Testis (tissue), 3 donors: Measurements from ENCODE around the gene RIPOR3. TPM values are rescaled to one million over a fixed set of nuclear protein-coding genes. Genes with fewer than 3 reads are reported as not detected.

Source experiments
- DNase-seq: peaks from one replicate; pipeline ENCODE4 v3.0.0-alpha.2; 2019
- H3K27ac ChIP-seq, 2 donors: fragments of 200-600 bp; sonication (generic); one replicate each; pipeline ENCODE4 v1.5.1; 2019
- H3K27me3 ChIP-seq: fragments of 200-600 bp; sonication (generic); one replicate; pipeline ENCODE4 v1.5.1; 2019
- H3K36me3 ChIP-seq: fragments of 200-600 bp; sonication (generic); one replicate; pipeline ENCODE4 v1.5.1; 2017; ENCODE audit warnings: low read depth; ENCODE audit errors: missing control alignments
- H3K4me1 ChIP-seq: fragments of 200-600 bp; sonication (generic); one replicate; pipeline ENCODE4 v1.5.1; 2019
- H3K4me3 ChIP-seq, 2 donors: fragments of 200-600 bp; sonication (generic); one replicate each; pipeline ENCODE4 v1.5.1; 2017 to 2019
- H3K9me3 ChIP-seq: fragments of 200-600 bp; sonication (generic); one replicate; pipeline ENCODE4 v1.5.1; 2017
- POLR2A ChIP-seq: fragments of 450-650 bp; IDR thresholded peaks from one replicate; pipeline ENCODE4 v1.6.1; 2017; ENCODE audit warnings: antibody characterized with exemption, mild to moderate bottlenecking, moderate library complexity
- WGBS, 2 donors: methylation state at CpG; one replicate each; pipeline ENCODE4 v1.1.5; 2018; 5-methylcytosine and 5-hydroxymethylcytosine counted together
- intact Hi-C: fragments of 100-400 bp; cut with DNase I; formaldehyde crosslinking; loops from one replicate; pipeline ENCODE4 v1.15.1; 2023; ENCODE audit warnings: low total_unique reads
- polyA plus RNA-seq: library from polyadenylated mRNA; stranded (reverse); fragments of 350-450 nt; fragmentation: Illumina TruSeq; extraction: RNeasy Lipid Tissue Mini Kit (QIAGEN cat#74804); gene quantifications from one replicate; pipeline ENCODE4 v1.2.3, GENCODE V29; 2014; ENCODE audit warnings: low read depth, low replicate concordance; ENCODE audit not compliant: insufficient read depth
- total RNA-seq, 2 donors: library from RNA; depleted of rRNA; stranded (reverse); fragments of >200 nt; gene quantifications; one replicate each; pipeline ENCODE4 v1.2.3, GENCODE V29; 2016
- TF ChIP-seq, protein P1 (sequence below), 3 experiments: fragments of 450-650 bp in 2 of 3; fragments of 200-600 bp in 1 of 3; sonication (generic) in 1 of 3; IDR thresholded peaks; one replicate each; pipeline ENCODE4 v1.5.1; 2016 to 2019; ENCODE audit warnings: antibody characterized with exemption in 3 of 3, mild to moderate bottlenecking in 2 of 3, moderate library complexity in 1 of 3

Gene RIPOR3
- total and polyA plus RNA-seq, 3 donors from 2014 or later, result 11.3 to 26.9 (median 22.1) TPM

DNA sequence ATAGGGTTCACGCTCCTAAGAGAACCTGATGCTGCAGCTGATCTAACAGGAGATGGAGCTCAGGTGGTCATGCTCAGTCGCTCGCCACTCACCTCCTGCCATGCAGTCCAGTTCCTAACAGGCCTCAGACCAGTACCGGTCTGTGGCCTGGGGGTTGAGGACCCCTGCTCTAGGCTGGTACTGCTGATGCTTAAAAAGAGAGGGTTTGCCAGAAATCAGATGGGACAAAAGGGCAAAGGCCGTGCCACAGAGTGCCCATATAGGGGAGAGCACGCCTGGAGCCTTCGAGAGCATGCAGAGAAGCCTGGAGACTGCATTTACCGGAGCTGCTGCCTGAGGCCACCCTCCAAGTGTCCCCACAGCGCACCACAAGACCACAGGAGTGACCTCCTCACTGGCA, 105.7 kb downstream of the RIPOR3 start:
- no peak for DNase-seq
- no peak for TF ChIP-seq POLR2A
- TF ChIP-seq, protein P1, sequence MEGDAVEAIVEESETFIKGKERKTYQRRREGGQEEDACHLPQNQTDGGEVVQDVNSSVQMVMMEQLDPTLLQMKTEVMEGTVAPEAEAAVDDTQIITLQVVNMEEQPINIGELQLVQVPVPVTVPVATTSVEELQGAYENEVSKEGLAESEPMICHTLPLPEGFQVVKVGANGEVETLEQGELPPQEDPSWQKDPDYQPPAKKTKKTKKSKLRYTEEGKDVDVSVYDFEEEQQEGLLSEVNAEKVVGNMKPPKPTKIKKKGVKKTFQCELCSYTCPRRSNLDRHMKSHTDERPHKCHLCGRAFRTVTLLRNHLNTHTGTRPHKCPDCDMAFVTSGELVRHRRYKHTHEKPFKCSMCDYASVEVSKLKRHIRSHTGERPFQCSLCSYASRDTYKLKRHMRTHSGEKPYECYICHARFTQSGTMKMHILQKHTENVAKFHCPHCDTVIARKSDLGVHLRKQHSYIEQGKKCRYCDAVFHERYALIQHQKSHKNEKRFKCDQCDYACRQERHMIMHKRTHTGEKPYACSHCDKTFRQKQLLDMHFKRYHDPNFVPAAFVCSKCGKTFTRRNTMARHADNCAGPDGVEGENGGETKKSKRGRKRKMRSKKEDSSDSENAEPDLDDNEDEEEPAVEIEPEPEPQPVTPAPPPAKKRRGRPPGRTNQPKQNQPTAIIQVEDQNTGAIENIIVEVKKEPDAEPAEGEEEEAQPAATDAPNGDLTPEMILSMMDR (IDR thresholded peaks at IDR 0.05), result no peak
- WGBS, 2 donors, result 88 to 94% methylated on average over 9 of the region's 9 CpGs
- intact Hi-C loops, result no loop called here
- H3K27ac ChIP-seq, result no peak overlapping the region
- H3K4me3 ChIP-seq, result no peak overlapping the region
- no peaks in the 10 kb centered on the region for H3K4me1 ChIP-seq
- no peaks in the 10 kb centered on the region for H3K36me3 ChIP-seq
- no peaks in the 10 kb centered on the region for H3K9me3 ChIP-seq
- no peaks in the 10 kb centered on the region for H3K27me3 ChIP-seq

DNA sequence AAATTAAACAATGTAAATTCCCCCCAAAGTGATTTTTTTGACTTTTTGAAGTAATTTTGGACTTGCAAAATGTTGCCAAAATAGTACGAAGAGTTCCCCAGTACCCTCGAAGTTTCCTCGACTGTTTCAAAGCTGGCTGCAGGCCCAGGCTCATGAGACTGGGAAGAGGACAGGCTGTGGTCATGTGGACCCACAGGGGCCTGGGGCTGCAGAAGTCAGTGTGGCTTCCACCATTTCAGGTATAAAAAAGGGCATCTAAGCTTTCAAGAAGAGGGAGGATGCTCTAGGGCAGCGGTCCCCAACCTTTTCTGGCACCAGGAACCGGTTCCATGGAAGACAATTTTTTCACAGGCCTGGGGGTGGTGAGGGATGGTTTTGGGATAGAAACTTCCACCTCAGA, 106.1 kb downstream of the RIPOR3 start:
- DNase-seq, result no peak
- Histone ChIP-seq H3K36me3 (no peaks in the 10 kb centered on the region), H3K27ac (no peak overlapping the region), H3K4me3 (no peak overlapping the region), H3K9me3 (no peaks in the 10 kb centered on the region), H3K4me1 (no peaks in the 10 kb centered on the region), H3K27me3 (no peaks in the 10 kb centered on the region)
- 58 to 60% methylated on average over 5 of the region's 5 CpGs for WGBS, 2 donors
- intact Hi-C loops, result no loop called here
- TF ChIP-seq, protein P1 (IDR thresholded peaks at IDR 0.05), result no peak
- TF ChIP-seq POLR2A, result no peak

DNA sequence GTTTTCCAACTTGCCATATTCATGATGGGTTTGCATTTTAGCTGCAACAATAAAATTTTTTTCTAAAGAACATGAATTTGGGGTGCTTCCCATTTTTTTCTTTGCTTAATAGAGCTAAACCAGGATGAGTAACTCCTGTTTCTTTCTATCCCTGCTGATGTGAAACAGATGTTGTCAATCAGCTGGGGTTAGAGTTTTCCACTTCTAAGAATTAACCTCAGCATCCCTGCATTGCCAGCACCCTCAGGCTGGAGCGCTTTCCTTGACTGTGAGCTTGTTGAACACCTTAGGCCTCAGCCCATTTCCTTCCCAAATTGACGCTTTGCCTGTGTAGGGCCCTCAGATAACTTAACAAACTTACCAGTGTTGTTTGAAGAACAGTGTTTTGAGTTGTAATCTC, 106.7 kb downstream of the RIPOR3 start:
- intact Hi-C loops, result no loop called here
- H3K36me3 ChIP-seq, result no peaks in the 10 kb centered on the region

DNA sequence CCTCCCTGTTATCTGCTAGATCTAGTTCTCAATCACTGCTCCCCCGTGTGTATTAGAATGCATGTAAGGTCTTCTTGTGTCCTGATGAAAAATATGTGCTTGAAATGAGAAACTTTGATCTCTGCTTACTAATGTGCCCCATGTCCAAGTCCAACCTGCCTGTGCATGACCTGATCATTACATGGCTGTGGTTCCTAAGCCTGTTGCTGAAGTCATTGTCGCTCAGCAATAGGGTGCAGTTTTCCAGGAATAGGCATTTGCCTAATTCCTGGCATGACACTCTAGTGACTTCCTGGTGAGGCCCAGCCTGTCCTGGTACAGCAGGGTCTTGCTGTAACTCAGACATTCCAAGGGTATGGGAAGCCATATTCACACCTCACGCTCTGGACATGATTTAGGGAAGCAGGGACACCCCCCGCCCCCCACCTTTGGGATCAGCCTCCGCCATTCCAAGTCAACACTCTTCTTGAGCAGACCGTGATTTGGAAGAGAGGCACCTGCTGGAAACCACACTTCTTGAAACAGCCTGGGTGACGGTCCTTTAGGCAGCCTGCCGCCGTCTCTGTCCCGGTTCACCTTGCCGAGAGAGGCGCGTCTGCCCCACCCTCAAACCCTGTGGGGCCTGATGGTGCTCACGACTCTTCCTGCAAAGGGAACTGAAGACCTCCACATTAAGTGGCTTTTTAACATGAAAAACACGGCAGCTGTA, 107.7 kb downstream of the RIPOR3 start:
- no peaks in the 10 kb centered on the region for H3K36me3 ChIP-seq
- intact Hi-C loops, result no loop called here
- TF ChIP-seq, protein P1 (IDR thresholded peaks at IDR 0.05), result no peak
- no peak for TF ChIP-seq POLR2A

More for the DNA sequence above, 106.7 kb downstream of the RIPOR3 start:
- no peaks in the 10 kb centered on the region for H3K9me3 ChIP-seq
- TF ChIP-seq, protein P1 (IDR thresholded peaks at IDR 0.05), result no peak
- TF ChIP-seq POLR2A, result no peak
- H3K27me3 ChIP-seq, result no peaks in the 10 kb centered on the region
- H3K27ac ChIP-seq, result no peak overlapping the region
- no peaks in the 10 kb centered on the region for H3K4me1 ChIP-seq
- no peak overlapping the region for H3K4me3 ChIP-seq
- no peak for DNase-seq
- 88 to 91% methylated on average over 2 of the region's 2 CpGs for WGBS, 2 donors

More for the DNA sequence above, 107.7 kb downstream of the RIPOR3 start:
- Histone ChIP-seq H3K4me3 (no peak overlapping the region), H3K4me1 (no peaks in the 10 kb centered on the region), H3K27ac (no peak overlapping the region), H3K27me3 (no peaks in the 10 kb centered on the region), H3K9me3 (no peaks in the 10 kb centered on the region)
- WGBS, 2 donors, result 91 to 93% methylated on average over 15 of the region's 15 CpGs
- DNase-seq, result no peak
